Endothelial cell of umbilical vein (primary cell): ENCODE data around the gene KIAA0753.

Experiments used
- CTCF ChIP-seq, 2 donors: IDR thresholded peaks; 1 replicate in 1 of 2; 2 replicates in 1 of 2; pipeline ENCODE4 v1.5.1; 2011; ENCODE audit warnings: low read length in 2 of 2, mild to moderate bottlenecking in 2 of 2, moderate library complexity in 2 of 2, control low read depth in 1 of 2, inconsistent platforms in 1 of 2, low read depth in 1 of 2; ENCODE audit not compliant: insufficient read depth in 1 of 2; ENCODE audit errors: extremely low read depth in 1 of 2
- EZH2 ChIP-seq: IDR thresholded peaks from 2 replicates; pipeline ENCODE4 v1.6.1; 2012; ENCODE audit warnings: borderline replicate concordance, low read depth, mild to moderate bottlenecking, moderate library complexity, low read length, inconsistent platforms; ENCODE audit not compliant: severe bottlenecking
- MAX ChIP-seq: IDR thresholded peaks from 2 replicates; pipeline ENCODE4 v1.6.1; 2011; ENCODE audit not compliant: insufficient read depth, insufficient read length
- MYC ChIP-seq: IDR thresholded peaks from one replicate; pipeline ENCODE4 v1.6.1; 2011; ENCODE audit warnings: mild to moderate bottlenecking, low read depth, low read length
- POLR2A ChIP-seq: IDR thresholded peaks from 2 replicates; pipeline ENCODE4 v1.6.1; 2012; ENCODE audit warnings: low read depth, mild to moderate bottlenecking, control low read depth, low read length
- POLR2AphosphoS5 ChIP-seq: IDR thresholded peaks from 2 replicates; pipeline ENCODE4 v1.6.1; 2012; ENCODE audit warnings: low read depth, mild to moderate bottlenecking, control low read depth, low read length, moderate library complexity; ENCODE audit not compliant: insufficient read depth

GRCh38 chr17:6541886-6542285 lies 98.6 kb downstream of the KIAA0753 start:
- TF ChIP-seq MAX (no peak), CTCF (IDR thresholded peaks at IDR 0.05; ENCODE audit: extremely low read depth in 1 of 2, insufficient read depth in 1 of 2, low read depth in 1 of 2, low read length in 2 of 2) (no peak), EZH2 (no peak), POLR2A (no peak), POLR2AphosphoS5 (no peak), MYC (no peak)
